Tibial nerve (tissue), 3 donors: ENCODE measurements around the gene KRTAP12-4.

Experiments
- POLR2A ChIP-seq, 2 donors: fragments of 450-650 bp; IDR thresholded peaks; one replicate each; pipeline ENCODE4 v1.6.1; 2017; ENCODE audit warnings: antibody characterized with exemption in 2 of 2, mild to moderate bottlenecking in 2 of 2, moderate library complexity in 2 of 2
- TF ChIP-seq, protein P1 (sequence below), 5 experiments: fragments of 200-600 bp in 3 of 5; fragments of 450-650 bp in 2 of 5; sonication (generic) in 3 of 5; IDR thresholded peaks; one replicate each; pipeline ENCODE4 v1.5.1; 2016 to 2019; ENCODE audit warnings: antibody characterized with exemption in 5 of 5, mild to moderate bottlenecking in 3 of 5, moderate library complexity in 2 of 5

DNA sequence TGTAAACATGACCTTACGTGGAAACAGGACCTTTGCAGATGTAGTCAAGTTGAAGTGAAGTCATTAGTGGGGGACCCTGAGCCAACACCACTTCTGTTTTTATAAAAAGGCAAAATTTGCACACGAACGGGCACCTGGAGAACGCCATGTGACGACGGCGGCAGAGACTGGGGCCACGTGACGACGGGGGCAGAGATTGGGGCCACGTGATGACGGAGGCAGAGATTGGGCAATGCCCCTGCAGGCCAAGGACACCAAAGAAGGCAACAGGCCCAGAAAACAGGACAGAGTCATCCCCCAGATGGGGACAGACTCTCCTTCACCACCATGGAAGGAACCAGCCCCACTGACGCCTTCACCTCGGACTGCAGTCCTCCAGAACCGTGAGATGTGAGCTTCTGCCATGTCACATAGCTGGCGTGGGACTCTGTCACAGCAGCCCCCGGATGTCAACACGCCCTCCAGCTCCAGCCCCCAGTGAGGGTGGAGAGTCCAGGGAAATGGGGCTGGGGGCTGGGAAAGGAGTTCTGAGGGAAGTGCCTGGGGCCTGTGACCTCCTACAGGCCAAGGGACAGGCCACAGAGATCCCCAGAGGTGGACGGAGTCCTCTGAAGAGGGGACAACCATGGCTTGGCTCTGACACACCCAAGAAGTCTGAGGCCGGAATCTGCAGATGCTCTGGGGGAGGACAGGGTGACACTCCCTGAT lies 4.0 kb downstream of the KRTAP12-4 start:
- TF ChIP-seq, protein P1, sequence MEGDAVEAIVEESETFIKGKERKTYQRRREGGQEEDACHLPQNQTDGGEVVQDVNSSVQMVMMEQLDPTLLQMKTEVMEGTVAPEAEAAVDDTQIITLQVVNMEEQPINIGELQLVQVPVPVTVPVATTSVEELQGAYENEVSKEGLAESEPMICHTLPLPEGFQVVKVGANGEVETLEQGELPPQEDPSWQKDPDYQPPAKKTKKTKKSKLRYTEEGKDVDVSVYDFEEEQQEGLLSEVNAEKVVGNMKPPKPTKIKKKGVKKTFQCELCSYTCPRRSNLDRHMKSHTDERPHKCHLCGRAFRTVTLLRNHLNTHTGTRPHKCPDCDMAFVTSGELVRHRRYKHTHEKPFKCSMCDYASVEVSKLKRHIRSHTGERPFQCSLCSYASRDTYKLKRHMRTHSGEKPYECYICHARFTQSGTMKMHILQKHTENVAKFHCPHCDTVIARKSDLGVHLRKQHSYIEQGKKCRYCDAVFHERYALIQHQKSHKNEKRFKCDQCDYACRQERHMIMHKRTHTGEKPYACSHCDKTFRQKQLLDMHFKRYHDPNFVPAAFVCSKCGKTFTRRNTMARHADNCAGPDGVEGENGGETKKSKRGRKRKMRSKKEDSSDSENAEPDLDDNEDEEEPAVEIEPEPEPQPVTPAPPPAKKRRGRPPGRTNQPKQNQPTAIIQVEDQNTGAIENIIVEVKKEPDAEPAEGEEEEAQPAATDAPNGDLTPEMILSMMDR (IDR thresholded peaks at IDR 0.05) = no peak
- TF ChIP-seq POLR2A (IDR thresholded peaks at IDR 0.05) = no peak
